ENCODE data around the gene CLK2.
"Not testable (repeated sequence)": the region's sequence is repeated elsewhere in the genome, so short reads cannot be mapped to it uniquely, and the experiment has no call there.

Gene CLK2

GRCh38 chr1:155295942-155296267 lies 22.6 kb upstream of the CLK2 start:
- DNase-seq, result no peak

- DNase-seq, result no peak
Measured at GRCh38 chr1:155295183-155295941, 22.1 kb upstream of the CLK2 start.

GRCh38 chr1:155294520-155295182 lies 21.3 kb upstream of the CLK2 start:
- no peak for DNase-seq

GRCh38 chr1:155293086-155293749 lies 19.9 kb upstream of the CLK2 start:
- no peak for DNase-seq

GRCh38 chr1:155291006-155291405 lies 17.7 kb upstream of the CLK2 start:
- not testable (repeated sequence) for DNase-seq

GRCh38 chr1:155287987-155288543 lies 14.8 kb upstream of the CLK2 start:
- no peak for DNase-seq

- DNase-seq, result no peak
Measured at GRCh38 chr1:155286544-155286943, 13.2 kb upstream of the CLK2 start.

GRCh38 chr1:155285631-155286044 lies 12.3 kb upstream of the CLK2 start:
- DNase-seq, result no peak

GRCh38 chr1:155285063-155285462 lies 11.8 kb upstream of the CLK2 start:
- no peak for DNase-seq

- DNase-seq, result no peak
Measured at GRCh38 chr1:155284476-155284875, 11.2 kb upstream of the CLK2 start.

GRCh38 chr1:155282488-155283091 lies 9.3 kb upstream of the CLK2 start:
- DNase-seq, result no peak

- no peak for DNase-seq
Measured at GRCh38 chr1:155279268-155279667, 6.0 kb upstream of the CLK2 start.

GRCh38 chr1:155278689-155279160 lies 5.4 kb upstream of the CLK2 start:
- no peak for DNase-seq

GRCh38 chr1:155277902-155278688 lies 4.8 kb upstream of the CLK2 start:
- DNase-seq, result peak; percentile 83

- peak; percentile 99 for DNase-seq
Measured at GRCh38 chr1:155277070-155277901, 4.0 kb upstream of the CLK2 start, which contains the start of gene HCN3. HCN3 (plus strand) TSS chr1:155277463; CDS start chr1:155277591, 128 bp downstream.

GRCh38 chr1:155272466-155273342 lies 600 bp downstream of the CLK2 start:
- no peak for DNase-seq

GRCh38 chr1:155269381-155269780 lies 3.9 kb downstream of the CLK2 start:
- DNase-seq, result no peak

- DNase-seq, result no peak
Measured at GRCh38 chr1:155268630-155269029, 4.7 kb downstream of the CLK2 start.

- no peak for DNase-seq
Measured at GRCh38 chr1:155267373-155267772, 5.9 kb downstream of the CLK2 start.

GRCh38 chr1:155266553-155266952 lies 6.8 kb downstream of the CLK2 start:
- DNase-seq, result no peak
